Bronchial epithelial cell (primary cell): ENCODE data around the gene OAS3. TPM values are rescaled to one million over a fixed set of nuclear protein-coding genes. Genes with fewer than 3 reads are reported as not detected.
A peak's percentile ranks its signal among the peaks of the same experiment; 100 is the strongest.

Experiments
- DNase-seq: peaks from one replicate; pipeline ENCODE4 v3.0.0-alpha.2; 2010; ENCODE audit warnings: low read depth
- FAIRE-seq: peaks from 2 replicates; lab custom pipeline; 2011; peaks lifted over from hg19 to GRCh38; lab: Jason Lieb, UNC
- H3K27me3 ChIP-seq: 2 replicates; pipeline ENCODE4 v1.5.1; 2011; ENCODE audit warnings: low read length; ENCODE audit not compliant: control insufficient read depth, insufficient read depth
- H3K36me3 ChIP-seq: 2 replicates; pipeline ENCODE4 v1.5.1; 2011; ENCODE audit warnings: low read length; ENCODE audit not compliant: control insufficient read depth, insufficient read depth
- H3K4me3 ChIP-seq: 2 replicates; pipeline ENCODE4 v1.5.1; 2011; ENCODE audit warnings: mild to moderate bottlenecking, low read depth, low read length, control low read depth
- total RNA-seq: library from RNA; depleted of rRNA; stranded (reverse); fragments of >200 nt; gene quantifications from 2 replicates; pipeline ENCODE4 v1.2.1, GENCODE V29; 2014
- TF ChIP-seq, protein P1 (sequence below): IDR thresholded peaks from 2 replicates; pipeline ENCODE4 v1.5.1; 2011; ENCODE audit warnings: mild to moderate bottlenecking, moderate library complexity, low read length, control low read depth, inconsistent platforms; ENCODE audit not compliant: insufficient read depth, severe bottlenecking

Gene OAS3
- total RNA-seq, 1 donor from 2014 or later = 1.3 TPM

DNA sequence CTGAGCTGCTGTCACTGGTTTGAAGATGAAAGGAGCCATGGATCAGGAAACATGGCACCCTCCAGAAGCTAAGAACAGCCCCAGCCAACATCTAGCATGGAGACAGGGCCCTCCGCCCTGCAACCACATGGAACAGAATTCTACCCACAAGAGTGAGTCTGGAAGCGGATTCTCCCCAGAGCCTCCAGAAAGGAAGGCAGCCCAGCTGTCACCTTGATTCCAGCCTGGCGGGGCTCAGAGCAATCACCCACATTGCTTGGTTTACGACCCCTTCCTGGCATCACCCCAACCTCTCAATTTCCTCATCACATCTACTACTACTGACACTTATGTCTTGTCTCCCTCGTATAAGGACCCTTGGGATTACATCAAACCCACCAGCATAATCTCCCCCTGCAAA is 78.5 kb downstream of the OAS3 start:
- no peak for FAIRE-seq
- TF ChIP-seq, protein P1, sequence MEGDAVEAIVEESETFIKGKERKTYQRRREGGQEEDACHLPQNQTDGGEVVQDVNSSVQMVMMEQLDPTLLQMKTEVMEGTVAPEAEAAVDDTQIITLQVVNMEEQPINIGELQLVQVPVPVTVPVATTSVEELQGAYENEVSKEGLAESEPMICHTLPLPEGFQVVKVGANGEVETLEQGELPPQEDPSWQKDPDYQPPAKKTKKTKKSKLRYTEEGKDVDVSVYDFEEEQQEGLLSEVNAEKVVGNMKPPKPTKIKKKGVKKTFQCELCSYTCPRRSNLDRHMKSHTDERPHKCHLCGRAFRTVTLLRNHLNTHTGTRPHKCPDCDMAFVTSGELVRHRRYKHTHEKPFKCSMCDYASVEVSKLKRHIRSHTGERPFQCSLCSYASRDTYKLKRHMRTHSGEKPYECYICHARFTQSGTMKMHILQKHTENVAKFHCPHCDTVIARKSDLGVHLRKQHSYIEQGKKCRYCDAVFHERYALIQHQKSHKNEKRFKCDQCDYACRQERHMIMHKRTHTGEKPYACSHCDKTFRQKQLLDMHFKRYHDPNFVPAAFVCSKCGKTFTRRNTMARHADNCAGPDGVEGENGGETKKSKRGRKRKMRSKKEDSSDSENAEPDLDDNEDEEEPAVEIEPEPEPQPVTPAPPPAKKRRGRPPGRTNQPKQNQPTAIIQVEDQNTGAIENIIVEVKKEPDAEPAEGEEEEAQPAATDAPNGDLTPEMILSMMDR = no peak

DNA sequence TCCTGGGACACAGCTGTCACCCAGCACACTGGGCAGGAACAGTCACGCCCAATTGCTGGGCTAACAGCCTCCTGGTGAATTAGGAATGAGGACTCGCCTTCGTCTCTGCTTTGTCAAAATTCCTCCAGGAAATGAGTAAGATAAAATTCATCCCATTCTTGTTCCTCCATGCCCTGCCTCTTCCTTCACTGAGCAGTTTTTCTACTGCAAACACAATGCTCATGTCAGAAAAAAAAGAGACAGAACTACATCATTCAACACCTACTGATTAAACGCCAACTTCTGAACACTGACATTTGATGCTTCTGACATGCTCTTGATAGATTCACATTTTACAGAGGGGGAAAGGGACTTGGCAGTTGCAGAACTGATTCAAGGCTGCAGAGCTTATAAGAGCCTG is 80.8 kb downstream of the OAS3 start:
- peak; percentile 82 for DNase-seq
- FAIRE-seq = no peak
- Histone ChIP-seq H3K36me3 (no peaks in the 10 kb centered on the region), H3K27me3 (no peaks in the 10 kb centered on the region), H3K4me3 (no peak overlapping the region)
- TF ChIP-seq, protein P1 = no peak

More for the DNA sequence above, 78.5 kb downstream of the OAS3 start:
- no peak for DNase-seq
- no peak overlapping the region for H3K4me3 ChIP-seq
- H3K27me3 ChIP-seq = no peaks in the 10 kb centered on the region
- H3K36me3 ChIP-seq = no peaks in the 10 kb centered on the region

DNA sequence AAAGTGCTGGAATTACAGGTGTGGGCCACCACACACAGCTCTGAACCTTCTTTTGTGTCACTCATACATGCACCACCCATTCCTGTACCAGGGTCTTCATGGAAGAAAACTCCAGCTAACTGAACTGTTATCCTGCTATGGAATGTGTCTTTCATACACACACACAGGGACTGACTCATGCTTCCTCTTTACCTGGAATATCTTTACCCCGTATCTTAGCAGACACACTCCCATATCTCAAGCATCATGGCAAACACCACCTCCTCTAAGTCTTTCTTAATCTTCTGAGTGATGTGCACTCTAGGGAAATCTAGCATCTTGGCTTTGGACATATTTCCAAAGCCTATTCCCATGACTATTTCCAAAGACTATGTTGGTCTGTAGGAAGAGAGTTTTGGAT is 83.2 kb downstream of the OAS3 start:
- Histone ChIP-seq H3K36me3 (no peaks in the 10 kb centered on the region), H3K27me3 (no peaks in the 10 kb centered on the region), H3K4me3 (no peak overlapping the region)
- FAIRE-seq = no peak
- TF ChIP-seq, protein P1 = no peak
- DNase-seq = peak; percentile 62

Other genes with a start within 250 kb of the OAS3 start
- not detected in 2 replicates for gene RPH3A, start 146.7 kb upstream of the OAS3 start, total RNA-seq
- 1.3 and 4.9 TPM in 2 replicates for gene OAS1, start 31.5 kb upstream of the OAS3 start, total RNA-seq
- 0.64 and 0.79 TPM in 2 replicates for gene OAS2, start 40.0 kb downstream of the OAS3 start, total RNA-seq
- not detected in 2 replicates for gene DTX1, start 118.3 kb downstream of the OAS3 start, total RNA-seq
- 0.26 and 2.3 TPM in 2 replicates for gene RASAL1, start 197.3 kb downstream of the OAS3 start, total RNA-seq
- gene CFAP73, start 211.2 kb downstream of the OAS3 start, total RNA-seq = not detected in 2 replicates
- gene DDX54, start 247.0 kb downstream of the OAS3 start, total RNA-seq = 31.4 and 40.5 TPM in 2 replicates
- gene RITA1, start 247.2 kb downstream of the OAS3 start, total RNA-seq = 14.6 and 17.6 TPM in 2 replicates